Stimulated activated CD4-positive, alpha-beta T cell treated with anti-CD3 and anti-CD28 coated beads, Interleukin-4, amount 100 ng/mL, for 4 hours (primary cell): ENCODE data around the gene SHISAL2A.

Experiments used
- DNase-seq, 2 experiments: peaks; one replicate each; pipeline ENCODE4 v3.0.0-alpha.2; 2020

The SHISAL2A gene

DNA sequence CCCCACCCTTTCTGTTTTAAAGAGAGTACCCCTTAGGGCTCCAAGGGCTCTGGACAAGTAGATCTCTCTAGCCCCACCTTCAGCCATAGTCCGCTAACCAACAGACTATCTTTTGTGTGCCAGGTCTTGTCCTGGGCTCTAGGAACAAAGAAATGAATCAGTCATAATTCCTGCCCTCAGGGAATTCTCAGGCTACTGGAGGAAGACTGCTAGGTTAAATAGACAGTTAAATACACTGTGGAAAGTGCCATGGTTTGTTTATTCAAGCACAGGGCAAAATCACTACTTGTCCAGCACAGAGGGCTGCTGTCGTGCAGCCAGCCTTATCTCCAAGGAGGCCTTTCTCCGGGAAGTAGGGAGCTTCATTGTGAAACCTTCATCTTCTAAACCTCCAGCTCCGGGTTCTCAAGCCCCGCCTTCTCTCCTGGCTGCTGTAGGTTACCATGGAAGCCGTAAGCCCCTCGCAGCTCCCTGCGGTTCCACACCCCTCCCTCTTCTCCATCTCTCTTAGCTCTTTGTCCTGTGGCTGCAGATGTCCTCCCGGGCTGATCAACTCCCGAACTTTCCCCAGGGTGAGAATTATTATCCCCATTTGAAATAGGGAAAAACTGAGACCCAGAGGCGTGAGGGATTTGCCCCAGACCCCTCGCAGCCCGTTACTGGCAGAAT lies 29.8 kb downstream of the SHISAL2A start:
- no peak for DNase-seq

DNA sequence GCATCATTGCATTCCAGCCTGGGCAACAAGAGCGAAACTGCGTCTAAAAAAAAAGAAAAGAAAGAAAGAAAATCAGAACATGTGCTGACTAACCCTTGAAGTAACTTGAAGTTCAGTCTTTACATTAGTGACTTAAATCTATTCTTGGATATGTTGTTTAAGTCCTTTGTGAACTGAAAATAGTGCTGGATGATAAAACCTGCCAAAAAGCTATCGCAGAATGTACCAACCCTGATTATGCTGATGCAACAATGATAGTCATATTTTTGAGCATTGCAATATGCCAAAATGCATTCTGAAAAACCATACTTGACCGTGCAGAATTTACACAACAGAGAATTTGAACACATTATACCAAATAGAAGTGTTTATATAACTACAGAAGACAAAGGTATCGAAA lies 30.7 kb downstream of the SHISAL2A start:
- DNase-seq, result no peak

DNA sequence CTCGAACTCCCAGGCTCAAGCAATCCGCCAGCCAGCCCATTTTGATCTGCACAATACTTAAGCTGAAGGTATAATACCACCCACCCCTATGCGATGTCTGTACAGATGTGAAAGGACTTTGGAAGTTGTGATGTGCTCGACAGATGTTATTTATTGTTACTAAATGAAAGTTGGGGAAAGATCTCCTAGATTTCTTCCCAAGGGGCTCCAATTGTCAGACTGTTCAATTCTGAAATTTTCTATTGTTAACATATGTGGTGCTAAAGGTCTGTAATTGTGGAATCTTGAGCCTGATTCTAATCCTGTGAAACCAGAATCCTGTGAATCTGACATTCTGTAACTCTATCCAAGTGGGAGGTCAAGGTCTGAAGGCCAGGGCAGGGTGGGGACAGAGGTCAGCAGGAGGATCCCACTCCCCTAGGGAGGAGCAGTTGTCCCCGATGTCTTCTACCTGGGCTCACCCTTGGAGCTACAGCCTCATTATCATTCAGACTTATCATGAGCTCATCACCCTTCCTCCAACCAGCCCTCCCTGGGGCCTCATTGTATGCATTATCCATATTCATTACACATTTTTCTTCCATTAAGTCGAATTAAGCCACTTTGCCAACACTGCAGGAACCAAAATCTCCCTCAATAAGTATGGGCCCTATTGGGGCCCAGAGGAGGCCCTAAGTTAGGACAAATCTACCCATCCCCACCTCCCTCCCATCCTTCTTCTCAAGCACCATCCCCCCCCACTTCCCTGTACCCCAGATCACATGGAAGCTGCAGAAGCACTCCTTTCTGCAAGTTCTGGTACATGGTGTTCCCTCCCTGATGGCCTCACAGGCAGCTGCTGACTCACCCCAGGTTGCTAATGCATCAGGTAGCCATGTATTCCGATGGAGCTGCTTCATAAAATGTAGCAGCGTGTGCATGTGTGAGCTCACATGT lies 32.3 kb downstream of the SHISAL2A start:
- no peak for DNase-seq

DNA sequence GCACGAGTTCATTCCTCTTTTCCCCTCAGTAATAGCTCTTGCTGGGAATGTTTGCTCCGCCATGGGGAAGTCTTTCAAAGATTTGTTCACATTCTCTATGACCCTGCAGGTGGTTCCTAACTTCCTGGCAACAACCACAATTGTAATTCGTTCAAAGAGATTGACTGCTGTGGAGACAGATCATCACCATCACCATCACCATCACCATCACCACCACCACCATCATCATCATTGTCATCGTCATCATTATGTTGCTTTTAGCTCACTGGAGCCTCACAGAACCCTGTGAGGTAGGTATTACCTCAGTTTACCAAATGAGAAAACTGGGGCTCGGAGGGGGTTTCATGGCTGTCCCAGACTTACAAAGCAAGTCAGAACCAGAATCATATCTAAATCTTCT lies 34.3 kb downstream of the SHISAL2A start:
- no peak for DNase-seq

DNA sequence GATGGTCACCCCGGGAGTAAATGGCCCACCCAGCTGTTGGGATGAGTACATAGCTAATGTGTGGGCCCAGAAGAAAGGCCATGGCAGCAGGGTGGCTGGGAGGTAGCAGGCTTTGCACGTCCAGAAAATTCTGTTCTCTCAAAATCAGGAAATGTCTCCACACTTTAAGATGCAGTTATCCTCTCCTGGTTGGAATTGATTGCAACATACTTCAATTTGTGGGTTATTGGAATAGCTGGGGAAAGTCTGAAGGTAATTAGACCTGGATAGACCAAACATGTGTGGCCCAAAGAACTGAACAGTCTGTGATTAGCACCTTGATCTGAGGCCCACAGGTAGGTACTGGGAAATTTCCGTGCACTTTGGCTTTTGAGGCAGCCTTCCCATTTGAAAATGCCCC lies 35.0 kb downstream of the SHISAL2A start:
- no peak for DNase-seq

DNA sequence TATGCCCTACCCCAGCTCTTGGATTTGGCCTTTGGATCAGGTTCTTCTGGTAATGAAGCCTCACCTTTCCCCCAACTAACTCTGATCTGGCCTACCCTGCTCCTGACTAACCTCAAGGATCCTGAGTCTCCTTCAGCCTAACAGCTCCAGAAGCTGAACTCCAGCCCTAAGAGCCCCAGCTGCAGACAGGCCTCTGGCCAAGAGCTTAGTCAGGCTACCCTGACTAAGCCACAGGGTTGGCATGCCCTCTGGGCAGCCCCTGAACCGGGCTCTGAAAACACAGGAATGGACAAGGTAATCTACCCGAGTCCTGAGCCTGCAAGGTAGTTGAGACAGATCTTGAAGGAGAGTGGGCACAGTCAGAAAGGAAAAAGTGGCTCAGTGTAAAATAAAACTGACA lies 35.7 kb downstream of the SHISAL2A start:
- no peak for DNase-seq

DNA sequence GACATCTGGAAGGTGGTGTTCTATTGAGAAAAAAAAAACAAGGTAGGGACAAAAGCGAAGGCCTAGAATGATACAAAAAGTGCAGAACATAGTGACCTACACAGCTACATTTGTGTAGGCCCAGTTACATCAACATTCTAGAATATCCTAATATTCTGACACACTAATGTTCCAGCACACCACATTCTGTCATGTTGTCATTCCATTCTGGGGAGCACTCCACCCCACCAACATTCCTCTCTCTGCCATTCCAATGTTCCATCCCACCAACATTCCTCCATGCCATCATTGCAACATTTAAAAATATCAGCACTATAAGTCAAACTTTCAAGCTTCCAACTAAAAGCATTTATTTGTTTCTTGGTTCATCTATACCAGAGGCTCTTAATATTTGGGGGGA lies 36.7 kb downstream of the SHISAL2A start:
- DNase-seq, result no peak

DNA sequence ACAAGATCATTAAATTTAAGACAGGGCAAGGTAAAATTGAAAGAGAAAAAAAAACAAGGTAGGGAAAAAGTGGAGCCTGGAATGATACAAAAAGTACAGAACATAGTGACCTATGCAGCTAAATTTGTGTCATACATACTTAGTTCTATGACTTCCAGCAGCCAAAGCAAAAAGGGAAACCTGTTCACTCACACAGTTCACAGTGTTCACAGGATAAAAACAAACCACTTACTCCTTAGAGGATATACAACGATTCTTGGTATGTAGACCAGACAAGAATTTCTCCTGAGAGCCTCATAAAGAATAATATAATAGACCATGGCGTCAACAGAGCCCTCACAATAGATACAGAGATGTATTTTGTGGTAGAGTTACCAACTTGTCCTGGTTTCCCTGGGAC lies 37.6 kb downstream of the SHISAL2A start:
- DNase-seq, result no peak

DNA sequence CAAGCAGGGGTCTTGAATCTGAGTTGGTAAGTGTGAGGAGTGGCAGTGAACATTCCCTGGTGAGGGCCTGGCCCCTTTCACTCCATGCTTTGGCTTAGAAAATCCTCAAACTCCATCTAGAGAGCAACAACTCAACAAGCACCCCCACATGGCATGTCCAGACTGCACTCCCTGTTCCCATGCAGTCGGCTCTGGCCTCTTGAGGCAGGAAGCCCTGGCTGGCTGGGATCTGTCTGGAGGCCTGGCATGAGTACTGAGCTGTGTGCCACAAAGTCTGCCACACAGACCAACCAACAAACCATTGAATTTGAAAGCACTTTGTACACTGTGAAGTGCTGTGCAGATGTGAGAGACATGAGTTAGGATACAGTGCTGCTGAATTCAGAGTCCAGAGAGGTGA lies 40.0 kb downstream of the SHISAL2A start:
- DNase-seq, result no peak

DNA sequence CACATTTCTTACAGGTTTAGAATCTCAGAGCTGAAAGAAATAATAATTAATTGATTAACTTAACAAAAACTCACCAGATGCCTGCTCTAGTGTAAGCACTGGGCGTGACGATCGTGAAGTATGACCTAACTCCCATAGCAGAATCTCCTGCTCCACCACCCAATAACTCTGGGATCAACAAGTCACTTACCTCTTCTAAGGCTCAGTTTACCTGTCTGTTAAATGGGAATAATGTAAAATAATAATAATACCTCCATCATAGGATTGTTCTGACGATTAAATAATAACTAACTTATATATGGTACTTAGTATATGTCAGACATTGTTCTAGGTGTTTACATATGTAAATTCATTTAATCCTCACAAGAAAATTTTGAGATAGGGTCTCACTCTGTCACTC lies 40.5 kb downstream of the SHISAL2A start:
- no peak for DNase-seq

DNA sequence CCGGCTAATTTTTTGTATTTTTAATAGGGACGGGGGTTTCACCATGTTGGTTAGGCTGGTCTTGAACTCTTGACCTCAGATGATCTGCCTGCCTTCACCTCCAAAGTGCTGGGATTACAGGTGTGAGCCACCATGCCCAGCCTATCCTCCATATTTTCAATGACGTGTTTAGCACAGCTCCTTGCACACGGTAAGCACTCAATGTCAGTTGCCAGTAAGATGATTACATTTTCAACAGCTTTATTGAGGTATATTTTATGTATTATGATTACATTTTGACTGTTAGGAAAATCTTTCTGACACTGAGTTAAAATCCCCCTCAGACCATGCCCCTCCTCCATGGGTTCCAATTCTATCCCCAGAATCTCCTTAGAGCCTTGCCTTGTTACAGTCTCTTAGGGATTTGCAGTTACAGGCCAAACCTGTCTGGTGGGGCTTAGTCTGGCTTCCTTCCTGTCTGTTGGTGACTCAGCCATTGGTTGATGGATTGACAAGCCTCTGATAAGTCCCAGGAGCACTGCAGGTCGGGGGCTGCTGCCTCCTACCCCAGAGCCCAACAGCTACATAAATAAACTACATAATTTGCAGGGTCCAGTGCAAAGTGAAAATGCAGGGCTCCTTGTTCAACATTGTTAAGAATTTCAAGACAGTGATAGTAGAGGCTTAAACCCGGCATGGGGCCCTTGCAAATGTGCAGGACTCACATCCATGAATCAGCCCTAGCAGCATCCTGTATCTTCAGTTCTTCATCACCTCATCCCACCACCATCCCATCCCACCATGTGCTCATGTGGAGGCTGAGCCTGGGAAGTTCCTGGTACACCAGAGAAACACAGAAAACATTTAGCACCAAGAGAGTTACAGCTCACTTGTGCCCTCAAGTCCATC lies 41.8 kb downstream of the SHISAL2A start:
- DNase-seq, result no peak

DNA sequence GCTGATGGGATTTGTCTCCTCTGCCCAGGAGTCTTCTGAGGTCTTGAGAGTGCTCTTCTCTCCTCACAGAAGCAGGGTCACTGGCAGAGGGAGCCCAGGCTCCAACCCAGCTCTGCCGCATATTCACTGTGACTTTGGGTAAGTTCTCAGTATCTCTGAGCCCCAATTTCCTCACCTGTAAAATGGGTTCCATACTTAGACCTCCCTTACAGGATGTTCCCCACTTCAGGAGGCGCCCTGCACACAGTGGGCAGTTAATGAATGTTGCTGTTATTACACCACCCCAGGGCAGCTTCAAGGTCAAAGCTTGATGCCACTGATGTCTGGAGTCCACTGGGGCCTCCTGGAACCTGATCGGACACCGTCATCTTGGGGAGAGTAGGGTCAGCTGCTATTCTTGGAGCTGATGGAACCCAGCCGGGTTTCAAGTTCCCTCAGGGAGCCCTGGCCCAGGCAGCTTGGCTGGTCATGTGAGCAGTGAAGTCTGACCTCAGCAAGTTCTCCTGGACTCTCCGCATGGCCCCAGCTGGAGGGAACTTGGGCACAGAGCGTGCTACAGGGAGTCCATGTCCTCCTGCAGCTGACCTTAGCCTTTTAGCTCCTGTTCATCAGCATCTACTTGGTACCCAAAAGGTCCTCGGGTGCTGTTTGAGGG lies 43.4 kb downstream of the SHISAL2A start:
- DNase-seq, result no peak

DNA sequence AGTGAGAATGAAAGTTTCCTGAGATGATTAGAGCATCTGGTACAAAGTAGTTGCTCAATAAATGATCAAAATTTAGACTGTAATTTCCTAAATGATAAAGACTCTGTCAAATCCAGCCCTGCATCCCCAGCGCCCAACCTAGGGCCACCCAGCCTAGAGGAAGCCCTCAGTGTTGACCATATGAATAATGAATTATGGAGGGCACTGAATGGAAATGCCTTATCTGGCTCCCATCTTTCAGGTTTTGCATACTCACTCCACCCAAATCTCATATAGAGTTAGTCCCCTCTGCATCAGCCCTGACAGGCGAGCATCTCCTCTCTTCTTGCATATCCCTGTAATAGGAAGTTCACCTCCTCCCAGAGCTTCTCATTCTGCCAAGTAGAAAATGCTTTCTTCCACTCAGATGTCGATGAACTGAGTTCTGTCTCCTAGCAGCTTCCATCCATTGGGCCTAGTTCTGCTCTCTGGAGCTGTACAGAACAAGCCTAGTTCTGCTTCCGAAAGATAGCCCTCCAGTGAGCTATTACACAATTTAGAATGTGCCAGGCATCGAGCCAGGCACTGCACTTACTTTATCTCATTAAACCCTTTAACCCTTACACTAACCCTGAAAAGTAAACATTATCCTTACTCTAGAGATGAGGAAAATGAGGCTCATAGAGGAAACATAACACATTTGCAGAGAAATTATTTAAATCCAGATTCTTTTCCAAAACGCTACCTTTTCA lies 44.3 kb downstream of the SHISAL2A start:
- no peak for DNase-seq

DNA sequence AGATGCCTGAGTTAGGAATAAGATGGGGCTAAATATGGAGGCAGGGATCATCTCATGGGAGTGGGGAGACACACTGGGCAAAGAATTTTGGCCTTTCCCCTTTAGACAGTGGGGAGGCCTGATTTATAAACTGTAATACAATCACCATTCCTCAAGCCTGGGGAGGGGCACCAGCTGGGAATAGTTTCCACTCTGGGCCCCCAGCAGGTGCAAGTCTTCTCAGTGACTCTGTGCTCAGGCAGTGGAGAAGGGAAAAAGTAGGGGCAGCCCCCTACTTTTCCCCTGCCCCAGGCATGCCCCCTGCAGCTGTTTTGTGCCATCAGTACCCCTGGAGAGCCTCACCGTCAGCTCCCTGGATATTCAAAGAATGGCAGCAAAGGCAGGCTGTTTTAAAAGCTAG lies 46.1 kb downstream of the SHISAL2A start:
- no peak for DNase-seq

DNA sequence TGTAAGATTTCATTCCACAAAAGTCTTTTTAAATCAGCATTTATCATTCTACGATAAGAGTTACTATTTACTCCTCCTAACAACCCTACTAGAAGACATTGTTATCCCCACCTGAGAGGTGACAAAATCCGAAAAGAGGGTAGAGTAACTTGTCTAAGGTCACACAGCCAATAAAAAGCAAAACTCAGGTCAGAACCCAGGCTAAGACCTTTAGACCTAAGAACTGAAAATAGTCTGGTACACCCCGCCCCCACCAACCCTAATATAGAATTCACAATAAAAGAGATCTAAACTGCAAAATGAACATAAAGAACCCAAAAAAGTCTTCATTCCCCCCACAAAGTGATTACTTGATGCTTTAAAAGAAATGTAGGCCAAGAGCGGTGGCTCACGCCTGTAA lies 46.5 kb downstream of the SHISAL2A start:
- DNase-seq, result no peak

DNA sequence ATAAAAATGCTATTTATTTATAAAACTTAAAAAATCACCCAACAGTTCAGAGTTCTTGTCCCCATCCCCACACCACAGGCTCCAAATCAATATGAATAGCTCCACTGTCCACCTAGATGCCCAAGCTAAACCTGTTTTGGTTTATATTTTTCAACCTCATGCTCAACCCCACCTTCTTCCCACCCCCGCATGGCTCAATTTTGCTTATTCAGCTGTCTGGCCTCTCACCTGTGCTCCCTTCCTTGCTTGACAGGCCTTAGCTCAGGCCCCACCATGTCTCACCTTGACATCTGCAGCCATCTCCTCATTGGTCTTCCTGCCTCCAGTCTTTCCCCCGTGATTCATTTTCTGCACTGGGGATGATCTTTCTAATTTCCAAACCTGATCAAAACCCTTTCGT lies 47.4 kb downstream of the SHISAL2A start:
- DNase-seq, result no peak

DNA sequence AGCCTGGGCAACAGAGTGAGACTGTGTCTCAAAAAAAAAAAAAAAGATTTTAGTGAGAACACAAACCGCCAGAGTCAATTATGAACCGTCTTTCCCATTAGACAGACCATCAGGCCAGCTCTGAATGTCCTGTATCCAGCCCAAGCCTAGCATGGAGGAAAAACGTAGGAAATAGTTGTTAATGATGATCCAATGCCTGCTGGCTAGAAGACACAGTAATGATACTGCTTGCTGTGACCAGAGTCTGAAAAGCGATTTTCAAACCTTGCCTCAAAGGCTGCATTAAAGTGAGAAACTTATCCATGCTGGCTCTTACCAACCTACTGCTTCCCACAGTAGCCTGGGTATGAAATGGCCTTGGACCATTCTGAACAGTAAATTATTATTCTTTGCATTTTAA lies 48.2 kb downstream of the SHISAL2A start:
- DNase-seq, result no peak

DNA sequence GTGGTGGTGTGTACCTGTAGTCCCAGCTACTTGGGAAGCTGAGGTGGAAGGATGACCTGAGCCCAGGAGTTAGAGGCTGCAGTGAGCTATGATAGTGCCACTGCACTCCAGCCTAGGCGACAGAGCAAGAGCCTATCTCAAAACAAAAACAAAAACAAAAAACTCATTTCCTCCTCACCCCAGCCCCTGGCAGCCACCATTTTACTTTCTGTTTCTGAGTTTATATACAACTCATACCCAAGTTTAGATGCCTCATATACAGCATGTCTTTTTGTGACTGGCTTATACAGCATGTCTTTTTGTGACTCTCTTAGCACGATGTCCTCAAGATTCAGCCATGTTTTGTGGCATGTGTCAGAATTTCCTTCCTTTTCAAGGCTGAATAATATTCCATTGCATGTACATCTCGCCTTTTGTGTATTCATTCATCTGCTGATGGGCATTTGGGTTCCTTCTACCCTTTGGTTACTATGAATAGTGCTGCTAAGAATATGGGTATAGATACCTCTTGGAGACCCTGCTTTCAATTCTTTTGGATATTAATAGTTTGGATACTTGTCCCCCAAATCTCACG lies 50.5 kb downstream of the SHISAL2A start:
- no peak for DNase-seq

DNA sequence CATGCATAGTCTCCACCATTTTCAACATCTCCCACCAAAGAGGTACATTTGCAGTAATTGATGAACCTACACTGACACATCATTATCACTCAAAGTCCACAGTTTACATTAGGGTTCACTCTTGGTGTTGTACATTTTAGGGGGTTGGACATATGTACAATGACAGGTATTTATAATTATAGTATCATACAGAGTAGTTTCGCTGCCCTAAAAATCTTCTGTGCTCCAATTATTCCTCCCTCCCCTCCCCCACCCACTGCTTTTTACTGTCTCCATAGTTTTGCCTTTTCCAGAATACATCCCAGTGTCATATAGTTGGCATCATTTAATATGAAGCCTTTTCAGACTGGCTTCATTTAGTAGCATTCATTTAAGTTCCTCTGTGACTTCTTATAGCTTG lies 51.6 kb downstream of the SHISAL2A start:
- DNase-seq, result no peak

DNA sequence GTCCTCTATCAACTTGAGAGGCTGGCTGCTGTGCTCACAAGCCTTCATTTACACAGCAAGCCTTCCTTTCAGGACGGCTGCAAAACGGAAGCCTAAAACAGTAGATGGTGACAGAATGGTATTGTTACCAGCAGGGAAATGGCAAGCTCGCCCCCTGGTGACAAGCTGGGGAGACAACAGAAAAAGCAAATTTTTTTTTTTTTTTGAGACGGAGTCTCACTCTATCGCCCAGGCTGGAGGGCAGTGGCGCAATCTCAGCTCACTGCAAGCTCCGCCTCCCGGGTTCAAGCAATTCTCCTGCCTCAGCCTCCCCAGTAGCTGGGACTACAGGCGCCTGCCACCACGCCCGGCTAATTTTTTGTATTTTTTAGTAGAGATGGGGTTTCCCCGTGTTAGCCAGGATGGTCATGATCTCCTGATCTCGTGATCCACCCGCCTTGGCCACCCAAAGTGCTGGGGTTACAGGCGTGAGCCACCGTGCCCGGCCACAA lies 53.3 kb downstream of the SHISAL2A start:
- peak; percentile 62 to 63 for DNase-seq

DNA sequence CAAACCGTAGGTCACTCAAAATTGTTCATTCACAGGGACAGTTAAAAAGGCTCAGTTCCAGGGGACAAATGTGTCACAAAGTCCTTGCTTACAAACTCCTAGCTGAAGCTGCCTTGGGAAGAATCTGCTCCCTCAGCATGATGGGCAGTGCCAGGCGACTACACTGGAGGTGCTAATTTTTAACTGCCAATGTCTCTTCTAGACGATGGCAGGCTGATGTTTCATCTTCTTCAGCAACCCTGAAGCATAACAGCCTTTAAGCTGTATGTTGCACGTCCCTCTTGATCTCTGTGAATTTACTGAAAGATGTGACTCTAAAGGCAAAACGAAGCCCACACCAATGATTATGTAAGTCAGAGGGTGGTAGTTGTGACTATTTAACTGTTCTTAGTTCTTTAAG lies 53.9 kb downstream of the SHISAL2A start:
- DNase-seq, result no peak

DNA sequence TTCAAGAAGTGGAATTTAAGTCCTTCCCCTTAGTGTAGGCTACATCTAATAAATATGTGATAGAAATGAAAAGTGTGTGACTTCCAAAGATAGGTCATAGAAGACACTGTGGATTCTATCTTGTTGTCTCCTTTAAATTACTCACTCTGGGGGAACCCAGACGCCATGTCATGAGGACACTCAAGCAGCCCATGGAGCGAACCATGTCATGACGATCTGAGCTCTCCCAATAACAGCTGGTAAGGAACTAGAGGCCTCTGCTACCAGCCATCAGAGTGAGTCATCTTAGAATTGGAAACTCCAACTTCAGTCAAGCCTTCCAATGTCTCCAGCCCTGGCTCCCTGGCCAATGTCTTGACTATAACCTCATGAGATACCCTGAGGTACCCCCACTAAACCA lies 58.9 kb downstream of the SHISAL2A start:
- DNase-seq, result no peak
